Breast epithelium (tissue), 4 donors: Measurements from ENCODE around the gene PRKD1. TPM values are rescaled to one million over a fixed set of nuclear protein-coding genes. Genes with fewer than 3 reads are reported as not detected.
"Not testable (repeated sequence)": the region's sequence is repeated elsewhere in the genome, so short reads cannot be mapped to it uniquely, and the experiment has no call there.

ENCODE experiments used
- DNase-seq, 2 donors: peaks; one replicate each; pipeline ENCODE4 v3.0.0-alpha.2; 2019; ENCODE audit warnings: low spot score in 2 of 2
- H3K27ac ChIP-seq, 2 donors: fragments of 200-600 bp; sonication (generic) in 1 of 2; one replicate each; pipeline ENCODE4 v1.5.1; 2016 to 2019; ENCODE audit warnings: mild to moderate bottlenecking in 1 of 2
- H3K27me3 ChIP-seq, 2 donors: fragments of 200-600 bp; sonication (generic) in 1 of 2; one replicate each; pipeline versions ENCODE4 v1.5.1 to v1.6.0; 2017 to 2019; ENCODE audit warnings: control low read depth in 1 of 2, mild to moderate bottlenecking in 1 of 2
- H3K36me3 ChIP-seq: fragments of 200-600 bp; one replicate; pipeline ENCODE4 v1.5.1; 2019
- H3K4me1 ChIP-seq, 2 donors: fragments of 200-600 bp; sonication (generic); one replicate each; pipeline ENCODE4 v1.5.1; 2016 to 2019; ENCODE audit warnings: control low read depth in 1 of 2
- H3K4me3 ChIP-seq, 3 donors: fragments of 200-600 bp; sonication (generic); 1 replicate in 2 of 3; 2 replicates in 1 of 3; pipeline ENCODE4 v1.5.1; 2016 to 2019; ENCODE audit warnings: mild to moderate bottlenecking in 3 of 3, moderate library complexity in 2 of 3
- H3K9me3 ChIP-seq, 2 donors: fragments of 200-600 bp; sonication (generic) in 1 of 2; one replicate each; pipeline ENCODE4 v1.5.1; 2016 to 2019; ENCODE audit warnings: control low read depth in 1 of 2
- CTCF ChIP-seq, 3 donors: fragments of 450-650 bp; IDR thresholded peaks; one replicate each; pipeline ENCODE4 v1.5.1; 2016 to 2017; ENCODE audit warnings: antibody characterized with exemption in 3 of 3, mild to moderate bottlenecking in 3 of 3, moderate library complexity in 3 of 3
- POLR2A ChIP-seq: fragments of 450-650 bp; IDR thresholded peaks from one replicate; pipeline ENCODE4 v1.6.1; 2016; ENCODE audit warnings: antibody characterized with exemption, mild to moderate bottlenecking, moderate library complexity
- POLR2AphosphoS5 ChIP-seq, 3 donors: sonication (generic); formaldehyde crosslinking; IDR thresholded peaks; one replicate each; pipeline ENCODE4 v1.6.1; 2017; ENCODE audit warnings: antibody characterized with exemption in 3 of 3
- intact Hi-C: fragments of 100-400 bp; cut with DNase I; formaldehyde crosslinking; loops from one replicate; pipeline ENCODE4 v1.15.1; 2023; ENCODE audit warnings: low total_unique reads
- total RNA-seq, 3 donors: library from RNA; depleted of rRNA; stranded (reverse); fragments of >200 nt; gene quantifications; one replicate each; pipeline ENCODE4 v1.1.0, GENCODE V29; 2016

Gene PRKD1
- total RNA-seq, 3 donors from 2014 or later, result 14.1 to 26.1 (median 22.7) TPM

- H3K4me3 ChIP-seq, result no peak overlapping the region
- no peak for DNase-seq
- no peaks in the 10 kb centered on the region for H3K4me1 ChIP-seq
- H3K27ac ChIP-seq, result no peak overlapping the region
- intact Hi-C loops, result no loop called here
- H3K27me3 ChIP-seq, result no peaks in the 10 kb centered on the region
- no peaks in the 10 kb centered on the region for H3K36me3 ChIP-seq
- H3K9me3 ChIP-seq, result peaks cover 28 to 34% of the 10 kb centered on the region in 2 donors
- TF ChIP-seq CTCF (IDR thresholded peaks at IDR 0.05) (no peak), POLR2A (no peak), POLR2AphosphoS5 (IDR thresholded peaks at IDR 0.05) (no peak)
Measured at GRCh38 chr14:29842228-29842627, 85.4 kb downstream of the PRKD1 start.

- H3K4me1 ChIP-seq, DNase-seq, intact Hi-C loops, H3K27ac ChIP-seq, H3K4me3 ChIP-seq, H3K36me3 ChIP-seq, H3K27me3 ChIP-seq: not testable (repeated sequence)
- peaks cover 28 to 34% of the 10 kb centered on the region in 2 donors for H3K9me3 ChIP-seq
Measured at GRCh38 chr14:29840369-29840892, 87.2 kb downstream of the PRKD1 start.

GRCh38 chr14:29839691-29840090 is 88.0 kb downstream of the PRKD1 start:
- intact Hi-C loops, H3K27me3 ChIP-seq, H3K27ac ChIP-seq, H3K36me3 ChIP-seq, DNase-seq, H3K4me3 ChIP-seq, H3K4me1 ChIP-seq: not testable (repeated sequence)
- peaks cover 28 to 34% of the 10 kb centered on the region in 2 donors for H3K9me3 ChIP-seq

- no peak for TF ChIP-seq CTCF (IDR thresholded peaks at IDR 0.05)
- Histone ChIP-seq H3K27ac (no peak overlapping the region), H3K4me3 (no peak overlapping the region), H3K9me3 (peaks cover 28 to 34% of the 10 kb centered on the region in 2 donors), H3K27me3 (no peaks in the 10 kb centered on the region), H3K4me1 (no peaks in the 10 kb centered on the region), H3K36me3 (no peaks in the 10 kb centered on the region)
- DNase-seq, result no peak
- intact Hi-C loops, result no loop called here
Measured at GRCh38 chr14:29838752-29839151, 88.9 kb downstream of the PRKD1 start.

GRCh38 chr14:29836395-29836794 is 91.3 kb downstream of the PRKD1 start:
- no peak for DNase-seq
- peaks cover 27 to 30% of the 10 kb centered on the region in 2 donors for H3K9me3 ChIP-seq
- no peak overlapping the region for H3K27ac ChIP-seq
- no peak overlapping the region for H3K4me3 ChIP-seq
- no peak for TF ChIP-seq POLR2A
- no peaks in the 10 kb centered on the region for H3K36me3 ChIP-seq
- intact Hi-C loops, result no loop called here
- H3K4me1 ChIP-seq, result no peaks in the 10 kb centered on the region
- no peaks in the 10 kb centered on the region for H3K27me3 ChIP-seq

- Histone ChIP-seq H3K4me3 (no peak overlapping the region), H3K36me3 (no peaks in the 10 kb centered on the region), H3K4me1 (no peaks in the 10 kb centered on the region), H3K27me3 (no peaks in the 10 kb centered on the region), H3K9me3 (no peaks in the 10 kb centered on the region), H3K27ac (no peak overlapping the region)
- TF ChIP-seq CTCF (IDR thresholded peaks at IDR 0.05), result no peak
- TF ChIP-seq POLR2A, result no peak
- no peak for TF ChIP-seq POLR2AphosphoS5 (IDR thresholded peaks at IDR 0.05)
- no peak for DNase-seq
- intact Hi-C loops, result no loop called here
Measured at GRCh38 chr14:29832042-29832441, 95.6 kb downstream of the PRKD1 start.

GRCh38 chr14:29829851-29830250 is 97.8 kb downstream of the PRKD1 start:
- no peaks in the 10 kb centered on the region for H3K36me3 ChIP-seq
- TF ChIP-seq POLR2AphosphoS5 (IDR thresholded peaks at IDR 0.05) (no peak), CTCF (IDR thresholded peaks at IDR 0.05) (no peak), POLR2A (no peak)
- no peak overlapping the region for H3K27ac ChIP-seq
- DNase-seq, result no peak
- H3K4me3 ChIP-seq, result no peak overlapping the region
- H3K4me1 ChIP-seq, result no peaks in the 10 kb centered on the region
- intact Hi-C loops, result no loop called here
- no peaks in the 10 kb centered on the region for H3K27me3 ChIP-seq
- H3K9me3 ChIP-seq, result no peaks in the 10 kb centered on the region
